Osteocyte (in vitro differentiated cells): ENCODE data around the gene LIN28B. TPM values are rescaled to one million over a fixed set of nuclear protein-coding genes. Genes with fewer than 3 reads are reported as not detected.
A peak's percentile ranks its signal among the peaks of the same experiment; 100 is the strongest.

Experiments used
- DNase-seq: peaks from one replicate; pipeline ENCODE4 v3.0.0; 2021; ENCODE audit warnings: mixed read lengths; ENCODE audit not compliant: unreplicated experiment; ENCODE audit errors: extremely low spot score
- H3K27ac Mint-ChIP-seq: one replicate; pipeline ENCODE4 v1.8.0; 2021; ENCODE audit warnings: mild to moderate bottlenecking, mixed read lengths; ENCODE audit not compliant: unreplicated experiment
- H3K27me3 Mint-ChIP-seq: one replicate; pipeline ENCODE4 v1.8.0; 2021; ENCODE audit warnings: mixed read lengths; ENCODE audit not compliant: unreplicated experiment
- H3K36me3 Mint-ChIP-seq: one replicate; pipeline ENCODE4 v1.8.0; 2021; ENCODE audit warnings: mixed read lengths; ENCODE audit not compliant: unreplicated experiment
- H3K4me1 Mint-ChIP-seq: one replicate; pipeline ENCODE4 v1.8.0; 2021; ENCODE audit warnings: mixed read lengths; ENCODE audit not compliant: unreplicated experiment
- H3K4me3 Mint-ChIP-seq: one replicate; pipeline ENCODE4 v1.8.0; 2021; ENCODE audit warnings: mild to moderate bottlenecking, moderate library complexity, mixed read lengths; ENCODE audit not compliant: unreplicated experiment
- H3K9me3 Mint-ChIP-seq: one replicate; pipeline ENCODE4 v1.8.0; 2021; ENCODE audit warnings: mixed read lengths; ENCODE audit not compliant: unreplicated experiment
- total RNA-seq: library from RNA; stranded (reverse); gene quantifications from 2 replicates; pipeline ENCODE4 v1.2.1, GENCODE V29; 2021
- TF ChIP-seq, protein P1 (sequence below): fragments of 200-600 bp; sonication (generic); IDR thresholded peaks from 2 replicates; pipeline ENCODE4 v1.5.0; 2021; ENCODE audit warnings: antibody characterized with exemption, mild to moderate bottlenecking, moderate library complexity

LIN28B gene
- total RNA-seq, 1 donor from 2014 or later, result not detected

DNA sequence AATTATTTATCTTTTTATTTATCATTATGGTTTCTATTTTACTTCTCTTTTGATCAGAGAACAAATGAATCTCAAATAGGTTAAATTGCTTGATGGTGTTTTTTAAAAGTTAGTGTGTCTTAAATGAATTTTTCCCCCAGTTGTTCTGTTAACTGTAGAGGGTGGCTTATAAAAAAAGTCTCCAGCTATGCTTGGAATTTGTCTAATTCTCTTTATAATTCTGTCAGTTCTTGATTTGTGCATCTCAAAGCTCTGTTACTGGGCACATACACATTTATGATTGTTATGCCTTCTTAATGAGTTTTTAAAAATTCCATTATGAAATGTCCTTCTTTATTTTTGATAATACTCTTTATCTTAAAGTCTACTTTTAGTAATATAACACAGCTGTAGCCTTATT lies 58.0 kb downstream of the LIN28B start:
- no peaks in the 10 kb centered on the region for H3K9me3 Mint-ChIP-seq
- no peak for DNase-seq
- no peak overlapping the region for H3K4me3 Mint-ChIP-seq
- peaks cover 15% of the 10 kb centered on the region for H3K4me1 Mint-ChIP-seq
- H3K36me3 Mint-ChIP-seq, result no peaks in the 10 kb centered on the region
- peak overlapping the region; percentile 52 for H3K27ac Mint-ChIP-seq
- no peaks in the 10 kb centered on the region for H3K27me3 Mint-ChIP-seq
- TF ChIP-seq, protein P1, sequence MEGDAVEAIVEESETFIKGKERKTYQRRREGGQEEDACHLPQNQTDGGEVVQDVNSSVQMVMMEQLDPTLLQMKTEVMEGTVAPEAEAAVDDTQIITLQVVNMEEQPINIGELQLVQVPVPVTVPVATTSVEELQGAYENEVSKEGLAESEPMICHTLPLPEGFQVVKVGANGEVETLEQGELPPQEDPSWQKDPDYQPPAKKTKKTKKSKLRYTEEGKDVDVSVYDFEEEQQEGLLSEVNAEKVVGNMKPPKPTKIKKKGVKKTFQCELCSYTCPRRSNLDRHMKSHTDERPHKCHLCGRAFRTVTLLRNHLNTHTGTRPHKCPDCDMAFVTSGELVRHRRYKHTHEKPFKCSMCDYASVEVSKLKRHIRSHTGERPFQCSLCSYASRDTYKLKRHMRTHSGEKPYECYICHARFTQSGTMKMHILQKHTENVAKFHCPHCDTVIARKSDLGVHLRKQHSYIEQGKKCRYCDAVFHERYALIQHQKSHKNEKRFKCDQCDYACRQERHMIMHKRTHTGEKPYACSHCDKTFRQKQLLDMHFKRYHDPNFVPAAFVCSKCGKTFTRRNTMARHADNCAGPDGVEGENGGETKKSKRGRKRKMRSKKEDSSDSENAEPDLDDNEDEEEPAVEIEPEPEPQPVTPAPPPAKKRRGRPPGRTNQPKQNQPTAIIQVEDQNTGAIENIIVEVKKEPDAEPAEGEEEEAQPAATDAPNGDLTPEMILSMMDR, result no peak

DNA sequence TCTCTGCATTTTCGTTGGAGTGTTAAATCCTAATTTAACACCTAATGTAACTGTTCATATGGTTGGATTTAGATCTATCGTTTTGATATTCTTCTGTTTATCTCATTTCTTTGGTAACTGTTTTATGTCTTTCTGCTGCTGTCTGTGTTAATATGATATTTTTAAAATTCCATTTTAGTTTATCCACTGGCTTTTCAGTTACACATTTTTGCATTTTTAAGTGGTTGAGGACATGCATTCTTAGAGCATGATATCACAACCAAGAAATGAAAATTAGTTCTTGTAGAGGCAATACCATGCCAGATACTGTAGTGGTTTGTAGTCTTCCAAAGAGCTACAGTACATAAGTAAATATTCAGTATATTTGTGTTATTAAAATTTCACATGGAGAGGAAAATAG lies 58.6 kb downstream of the LIN28B start:
- TF ChIP-seq, protein P1, result no peak
- Mint-ChIP-seq H3K4me3 (no peak overlapping the region), H3K27ac (peak overlapping the region; percentile 52), H3K27me3 (no peaks in the 10 kb centered on the region), H3K9me3 (no peaks in the 10 kb centered on the region), H3K36me3 (no peaks in the 10 kb centered on the region), H3K4me1 (peaks cover 15% of the 10 kb centered on the region)
- DNase-seq, result no peak

DNA sequence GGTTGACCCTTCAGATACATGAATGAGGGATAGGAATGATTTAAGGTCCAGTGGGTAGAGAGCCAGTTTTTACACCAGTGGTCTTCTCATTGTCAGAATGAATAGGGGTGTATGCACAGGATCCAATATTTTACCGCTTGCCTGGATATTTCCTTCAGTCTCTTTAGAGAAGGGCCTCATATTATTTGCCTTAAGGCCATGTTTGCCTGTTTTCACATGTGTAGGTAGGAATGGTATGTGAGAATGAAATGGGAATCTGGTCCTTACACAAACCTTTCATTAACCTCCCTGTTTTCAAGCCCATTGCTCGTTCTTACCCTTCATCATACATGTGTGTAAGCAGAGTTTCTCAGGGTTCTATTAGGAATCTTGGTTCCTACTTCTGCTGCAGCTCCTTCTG lies 62.4 kb downstream of the LIN28B start:
- Mint-ChIP-seq H3K27me3 (no peaks in the 10 kb centered on the region), H3K4me1 (peaks cover 15% of the 10 kb centered on the region), H3K27ac (no peak overlapping the region), H3K36me3 (no peaks in the 10 kb centered on the region), H3K4me3 (no peak overlapping the region), H3K9me3 (no peaks in the 10 kb centered on the region)
- TF ChIP-seq, protein P1, result no peak
- no peak for DNase-seq

DNA sequence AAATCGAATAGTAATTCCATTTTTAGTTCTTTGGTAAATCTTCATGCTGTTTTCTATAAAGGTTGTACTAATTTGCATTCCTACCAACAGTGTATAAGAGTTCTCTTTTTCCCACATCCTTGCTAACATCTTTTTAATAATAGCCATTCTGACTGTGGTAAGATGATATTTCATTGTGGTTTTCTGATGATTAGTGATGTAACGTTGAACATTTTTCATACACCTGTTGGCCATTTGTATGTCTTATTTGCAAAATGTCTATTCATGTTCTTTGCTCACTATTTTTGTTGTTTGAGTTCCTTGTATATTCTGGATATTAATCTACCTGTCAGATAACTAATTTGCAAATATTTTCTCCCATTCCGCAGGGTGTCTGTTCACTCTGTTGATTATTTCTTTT lies 64.5 kb downstream of the LIN28B start:
- H3K27ac Mint-ChIP-seq, result no peak overlapping the region
- no peaks in the 10 kb centered on the region for H3K9me3 Mint-ChIP-seq
- no peak overlapping the region for H3K4me3 Mint-ChIP-seq
- DNase-seq, result no peak
- TF ChIP-seq, protein P1, result no peak
- H3K4me1 Mint-ChIP-seq, result no peaks in the 10 kb centered on the region
- H3K27me3 Mint-ChIP-seq, result no peaks in the 10 kb centered on the region
- H3K36me3 Mint-ChIP-seq, result no peaks in the 10 kb centered on the region

DNA sequence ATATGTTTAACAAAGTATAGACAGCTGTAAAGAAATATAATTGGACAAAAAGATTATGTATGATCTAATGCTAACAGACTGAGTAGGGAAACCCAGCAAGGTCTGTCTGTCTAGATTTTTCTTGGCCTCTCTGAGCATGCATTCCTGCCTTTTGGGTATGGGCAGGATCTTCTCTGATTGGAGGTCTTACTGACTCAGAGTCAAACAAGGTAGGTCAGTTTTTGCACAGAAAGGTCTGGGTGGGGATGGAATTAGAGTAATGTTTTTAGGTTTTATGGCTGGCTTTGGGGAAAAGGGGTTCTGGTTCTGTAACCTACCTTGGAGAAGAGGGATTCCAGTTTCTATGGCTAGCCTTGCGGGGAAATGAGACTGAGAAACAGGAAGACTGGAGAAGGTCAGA lies 65.5 kb downstream of the LIN28B start:
- H3K36me3 Mint-ChIP-seq, result no peaks in the 10 kb centered on the region
- TF ChIP-seq, protein P1, result no peak

More for the DNA sequence above, 65.5 kb downstream of the LIN28B start:
- Mint-ChIP-seq H3K27ac (no peak overlapping the region), H3K4me1 (no peaks in the 10 kb centered on the region), H3K4me3 (no peak overlapping the region), H3K27me3 (no peaks in the 10 kb centered on the region), H3K9me3 (no peaks in the 10 kb centered on the region)
- no peak for DNase-seq
